GM23338 (cell line): ENCODE data around the gene DUOX1. TPM values are rescaled to one million over a fixed set of nuclear protein-coding genes. Genes with fewer than 3 reads are reported as not detected.

Experiments
- ATAC-seq: fragments of 200-7000 bp; cut with Tn5 transposase; 3 replicates; pipeline ENCODE4 v1.9.1; 2020
- DNase-seq: peaks from one replicate; pipeline ENCODE4 v3.0.0-alpha.2; 2015; ENCODE audit warnings: low spot score
- H2AFZ ChIP-seq: fragments of 200-600 bp; sonication (generic); 2 replicates; pipeline ENCODE4 v1.8.0; 2016; ENCODE audit warnings: antibody characterized with exemption, mild to moderate bottlenecking, moderate library complexity
- H3F3A ChIP-seq: fragments of 200-600 bp; sonication (generic); replicated peaks from 2 replicates; pipeline ENCODE4 v1.8.0; 2017; ENCODE audit warnings: antibody characterized with exemption, mixed run types, low read depth
- H3K27ac ChIP-seq: fragments of 200-600 bp; sonication (generic); 2 replicates; pipeline ENCODE4 v1.6.1; 2016; ENCODE audit warnings: low read depth
- H3K27me3 ChIP-seq: fragments of 200-600 bp; sonication (generic); 2 replicates; pipeline ENCODE4 v1.8.0; 2016; ENCODE audit warnings: mild to moderate bottlenecking, mixed run types, moderate library complexity; ENCODE audit not compliant: insufficient read depth
- H3K36me3 ChIP-seq: fragments of 200-600 bp; sonication (generic); 2 replicates; pipeline ENCODE4 v1.8.0; 2016; ENCODE audit warnings: mild to moderate bottlenecking; ENCODE audit not compliant: insufficient read depth
- H3K4me1 ChIP-seq: fragments of 200-600 bp; sonication (generic); 2 replicates; pipeline ENCODE4 v1.8.0; 2016; ENCODE audit warnings: mild to moderate bottlenecking, moderate library complexity; ENCODE audit not compliant: insufficient read depth
- H3K4me2 ChIP-seq: fragments of 200-600 bp; sonication (generic); 2 replicates; pipeline ENCODE4 v1.7.1; 2017; ENCODE audit warnings: mixed run types
- H3K4me3 ChIP-seq: fragments of 200-600 bp; sonication (generic); 2 replicates; pipeline ENCODE4 v1.6.1; 2016; ENCODE audit warnings: mixed run types
- H3K79me2 ChIP-seq: fragments of 200-600 bp; sonication (generic); replicated peaks from 2 replicates; pipeline ENCODE4 v1.8.0; 2017; ENCODE audit warnings: mild to moderate bottlenecking; ENCODE audit not compliant: insufficient read depth
- H3K9me2 ChIP-seq: fragments of 200-600 bp; sonication (generic); 2 replicates; pipeline ENCODE4 v1.8.0; 2017; ENCODE audit not compliant: insufficient read depth
- H4K20me1 ChIP-seq: fragments of 200-600 bp; sonication (generic); replicated peaks from 2 replicates; pipeline ENCODE4 v1.8.0; 2017; ENCODE audit warnings: mild to moderate bottlenecking; ENCODE audit not compliant: insufficient read depth
- H3K27ac Mint-ChIP-seq: 2 replicates; pipeline ENCODE4 v1.8.0; 2020; ENCODE audit warnings: inconsistent platforms, mild to moderate bottlenecking, moderate library complexity, mixed read lengths
- H3K27me3 Mint-ChIP-seq: 3 replicates; pipeline ENCODE4 v1.8.0; 2022; ENCODE audit warnings: low read depth, mild to moderate bottlenecking, moderate library complexity, mixed read lengths, inconsistent platforms; ENCODE audit not compliant: insufficient read depth, poor library complexity
- H3K36me3 Mint-ChIP-seq: 3 replicates; pipeline ENCODE4 v1.8.0; 2021; ENCODE audit warnings: low read depth, mild to moderate bottlenecking, inconsistent platforms, moderate library complexity, mixed read lengths
- H3K4me1 Mint-ChIP-seq: 3 replicates; pipeline ENCODE4 v1.8.0; 2020; ENCODE audit warnings: mild to moderate bottlenecking, inconsistent platforms, mixed read lengths
- H3K4me3 Mint-ChIP-seq: 3 replicates; pipeline ENCODE4 v1.8.0; 2021; ENCODE audit warnings: moderate library complexity, mild to moderate bottlenecking, inconsistent platforms, mixed read lengths
- H3K9me3 Mint-ChIP-seq: 3 replicates; pipeline ENCODE4 v1.8.0; 2020; ENCODE audit warnings: moderate library complexity, mild to moderate bottlenecking, inconsistent platforms, mixed read lengths
- CREB1 ChIP-seq: fragments of 250-450 bp; sonication (Bioruptor Pico); IDR thresholded peaks from 2 replicates; pipeline ENCODE4 v1.5.0; 2020; ENCODE audit warnings: low read depth, mild to moderate bottlenecking, moderate library complexity
- EZH2 ChIP-seq: fragments of 200-600 bp; sonication (generic); IDR thresholded peaks from one replicate; pipeline ENCODE4 v1.8.0; 2017; ENCODE audit warnings: antibody characterized with exemption, mild to moderate bottlenecking, low read depth; ENCODE audit not compliant: unreplicated experiment
- JUNB ChIP-seq: IDR thresholded peaks from one replicate; pipeline ENCODE4 v1.6.1; 2016; ENCODE audit warnings: antibody characterized with exemption; ENCODE audit not compliant: unreplicated experiment
- POLR2AphosphoS5 ChIP-seq: IDR thresholded peaks from 2 replicates; pipeline ENCODE4 v1.6.1; 2016; ENCODE audit warnings: antibody characterized with exemption, low read depth
- ZNF114 ChIP-seq: fragments of 250-450 bp; sonication (Bioruptor Pico); IDR thresholded peaks from 2 replicates; pipeline ENCODE4 v1.5.0; 2020; ENCODE audit warnings: mild to moderate bottlenecking, moderate library complexity
- ZNF331 ChIP-seq: fragments of 250-450 bp; sonication (Bioruptor Pico); IDR thresholded peaks from 2 replicates; pipeline ENCODE4 v1.5.0; 2020; ENCODE audit warnings: low read depth, mild to moderate bottlenecking, moderate library complexity
- polyA plus RNA-seq: library from polyadenylated mRNA; unstranded; fragments of >200 nt; fragmentation: Nextera tagmentation; extraction: Ambion mirVana; gene quantifications from 2 replicates; pipeline ENCODE4 v1.2.1, GENCODE V29; 2016
- total RNA-seq: library from RNA; depleted of rRNA; stranded (reverse); fragments of >200 nt; shearing (Covaris generic); gene quantifications from 2 replicates; pipeline ENCODE4 v1.2.3, GENCODE V29; 2014
- TF ChIP-seq, protein P1 (sequence below): IDR thresholded peaks from 2 replicates; pipeline ENCODE4 v1.6.1; 2016; ENCODE audit warnings: antibody characterized with exemption
- TF ChIP-seq, protein P2 (sequence below), 2 experiments: fragments of 200-600 bp in 1 of 2; sonication (generic) in 1 of 2; conservative IDR thresholded peaks; 2 replicates each; pipeline versions ENCODE4 v1.5.1 to v1.6.1; 2016 to 2017; ENCODE audit warnings: antibody characterized with exemption in 2 of 2, low read depth in 2 of 2, mild to moderate bottlenecking in 2 of 2, moderate library complexity in 1 of 2
- TF ChIP-seq, protein P3 (sequence below): fragments of 250-450 bp; sonication (Bioruptor Pico); IDR thresholded peaks from 2 replicates; pipeline ENCODE4 v1.5.0; 2020; ENCODE audit warnings: mild to moderate bottlenecking, moderate library complexity

DUOX1 gene
- total and polyA plus RNA-seq, 2 experiments from 2014 or later: 0.69 to 0.73 TPM

DNA sequence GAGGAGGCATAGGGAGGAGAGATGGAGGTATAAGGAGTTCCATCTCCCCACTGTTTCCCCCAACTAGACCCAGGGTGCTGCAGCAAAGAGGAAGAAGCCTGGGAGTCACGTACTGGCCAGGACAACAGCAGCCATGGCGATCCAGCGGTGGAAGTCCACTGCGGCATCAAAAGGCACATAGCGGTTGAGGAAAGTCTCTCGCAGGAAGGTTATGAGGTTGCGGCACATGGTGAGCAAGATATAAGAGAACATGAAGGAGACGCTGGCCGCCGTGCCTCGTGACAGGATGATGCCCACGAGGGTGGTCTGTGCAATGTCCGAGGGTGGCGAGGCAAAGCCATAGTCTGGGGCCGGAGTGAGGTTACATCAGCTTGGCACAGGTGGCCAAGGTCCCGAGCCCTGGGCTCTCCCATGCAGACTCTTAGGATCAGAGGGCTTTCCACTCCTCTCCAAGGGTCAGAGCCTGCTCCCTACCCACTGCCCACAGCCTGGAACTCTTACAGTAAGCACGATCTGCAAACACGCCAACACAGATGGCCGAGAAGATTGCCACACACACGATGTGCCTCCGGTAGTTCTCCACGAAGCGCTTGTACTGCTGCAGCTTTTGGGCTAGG, 30.1 kb upstream of the DUOX1 start (continued):
- TF ChIP-seq, protein P1, sequence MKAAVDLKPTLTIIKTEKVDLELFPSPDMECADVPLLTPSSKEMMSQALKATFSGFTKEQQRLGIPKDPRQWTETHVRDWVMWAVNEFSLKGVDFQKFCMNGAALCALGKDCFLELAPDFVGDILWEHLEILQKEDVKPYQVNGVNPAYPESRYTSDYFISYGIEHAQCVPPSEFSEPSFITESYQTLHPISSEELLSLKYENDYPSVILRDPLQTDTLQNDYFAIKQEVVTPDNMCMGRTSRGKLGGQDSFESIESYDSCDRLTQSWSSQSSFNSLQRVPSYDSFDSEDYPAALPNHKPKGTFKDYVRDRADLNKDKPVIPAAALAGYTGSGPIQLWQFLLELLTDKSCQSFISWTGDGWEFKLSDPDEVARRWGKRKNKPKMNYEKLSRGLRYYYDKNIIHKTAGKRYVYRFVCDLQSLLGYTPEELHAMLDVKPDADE: no peak
- TF ChIP-seq POLR2AphosphoS5 (no peak), ZNF331 (CRISPR knock-in tag) (no peak), CREB1 (CRISPR knock-in tag) (no peak), EZH2 (no peak), ZNF114 (CRISPR knock-in tag) (no peak)
- TF ChIP-seq, protein P2, sequence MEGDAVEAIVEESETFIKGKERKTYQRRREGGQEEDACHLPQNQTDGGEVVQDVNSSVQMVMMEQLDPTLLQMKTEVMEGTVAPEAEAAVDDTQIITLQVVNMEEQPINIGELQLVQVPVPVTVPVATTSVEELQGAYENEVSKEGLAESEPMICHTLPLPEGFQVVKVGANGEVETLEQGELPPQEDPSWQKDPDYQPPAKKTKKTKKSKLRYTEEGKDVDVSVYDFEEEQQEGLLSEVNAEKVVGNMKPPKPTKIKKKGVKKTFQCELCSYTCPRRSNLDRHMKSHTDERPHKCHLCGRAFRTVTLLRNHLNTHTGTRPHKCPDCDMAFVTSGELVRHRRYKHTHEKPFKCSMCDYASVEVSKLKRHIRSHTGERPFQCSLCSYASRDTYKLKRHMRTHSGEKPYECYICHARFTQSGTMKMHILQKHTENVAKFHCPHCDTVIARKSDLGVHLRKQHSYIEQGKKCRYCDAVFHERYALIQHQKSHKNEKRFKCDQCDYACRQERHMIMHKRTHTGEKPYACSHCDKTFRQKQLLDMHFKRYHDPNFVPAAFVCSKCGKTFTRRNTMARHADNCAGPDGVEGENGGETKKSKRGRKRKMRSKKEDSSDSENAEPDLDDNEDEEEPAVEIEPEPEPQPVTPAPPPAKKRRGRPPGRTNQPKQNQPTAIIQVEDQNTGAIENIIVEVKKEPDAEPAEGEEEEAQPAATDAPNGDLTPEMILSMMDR (conservative IDR thresholded peaks at IDR 0.05; ENCODE audit: low read depth in 2 of 2): no peak

DNA sequence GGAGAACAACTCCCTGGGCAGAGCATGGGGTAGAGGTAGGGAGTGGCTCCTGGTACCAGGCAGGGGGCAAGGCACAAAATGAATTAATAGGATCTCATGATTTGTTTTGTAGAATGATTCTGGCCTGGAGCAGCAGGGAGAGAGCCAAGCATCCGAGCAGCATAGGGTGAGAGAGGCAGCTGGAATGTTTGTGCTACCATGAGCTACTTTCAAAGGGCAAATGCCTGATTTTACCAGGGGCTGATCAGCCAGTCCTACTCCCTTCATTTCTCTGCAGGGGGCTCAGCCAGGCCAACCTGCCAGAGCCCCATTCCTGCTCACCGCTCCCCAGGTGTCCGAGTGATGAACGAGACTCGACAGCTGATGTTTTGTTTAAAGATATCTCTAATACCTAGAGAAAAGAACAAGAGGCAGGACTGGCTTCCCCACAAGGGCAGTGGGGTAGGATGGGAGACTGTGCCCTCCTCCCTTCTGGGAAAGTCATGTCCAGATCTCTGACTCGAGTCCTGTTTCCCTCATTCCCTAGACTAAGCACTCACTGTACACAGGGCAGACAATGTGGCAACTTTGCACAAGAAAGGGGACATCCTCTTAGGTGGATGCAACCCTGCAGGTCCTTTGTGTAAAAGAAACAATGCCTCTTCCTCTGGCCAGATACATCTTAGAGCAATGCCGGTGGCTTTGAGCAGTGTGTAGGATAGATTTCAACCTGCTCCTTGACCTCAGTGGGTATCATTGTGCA, 28.7 kb upstream of the DUOX1 start:
- Mint-ChIP-seq H3K36me3 (no peaks in the 10 kb centered on the region), H3K9me3 (no peaks in the 10 kb centered on the region; the same call in 2 of the 3 replicates), H3K27ac (no peak overlapping the region; the same call in 1 of the 2 replicates), H3K27me3 (peaks cover 12% of the 10 kb centered on the region), H3K4me3 (peak overlapping the region; percentile 11; the same call in 1 of the 3 replicates), H3K4me1 (peaks cover 18% of the 10 kb centered on the region)
- Histone ChIP-seq H4K20me1 (no peaks in the 10 kb centered on the region), H3K27ac (no peak overlapping the region), H3K27me3 (no peaks in the 10 kb centered on the region), H2AFZ (peak overlapping the region; percentile 66), H3K36me3 (no peaks in the 10 kb centered on the region), H3K4me1 (peaks cover 15% of the 10 kb centered on the region), H3K4me2 (peak overlapping the region; percentile 70), H3K9me2 (no peaks in the 10 kb centered on the region), H3F3A (no peaks in the 10 kb centered on the region), H3K4me3 (no peak overlapping the region), H3K79me2 (no peaks in the 10 kb centered on the region)
- ATAC-seq (peak; percentile 76), DNase-seq (peak; percentile 20)
- no peak for TF ChIP-seq JUNB
- no peak for TF ChIP-seq CREB1 (CRISPR knock-in tag)
- no peak for TF ChIP-seq POLR2AphosphoS5
- TF ChIP-seq EZH2: no peak
- TF ChIP-seq, protein P2 (conservative IDR thresholded peaks at IDR 0.05; ENCODE audit: low read depth in 2 of 2): no peak
- TF ChIP-seq ZNF331 (CRISPR knock-in tag): no peak
- TF ChIP-seq, protein P3, sequence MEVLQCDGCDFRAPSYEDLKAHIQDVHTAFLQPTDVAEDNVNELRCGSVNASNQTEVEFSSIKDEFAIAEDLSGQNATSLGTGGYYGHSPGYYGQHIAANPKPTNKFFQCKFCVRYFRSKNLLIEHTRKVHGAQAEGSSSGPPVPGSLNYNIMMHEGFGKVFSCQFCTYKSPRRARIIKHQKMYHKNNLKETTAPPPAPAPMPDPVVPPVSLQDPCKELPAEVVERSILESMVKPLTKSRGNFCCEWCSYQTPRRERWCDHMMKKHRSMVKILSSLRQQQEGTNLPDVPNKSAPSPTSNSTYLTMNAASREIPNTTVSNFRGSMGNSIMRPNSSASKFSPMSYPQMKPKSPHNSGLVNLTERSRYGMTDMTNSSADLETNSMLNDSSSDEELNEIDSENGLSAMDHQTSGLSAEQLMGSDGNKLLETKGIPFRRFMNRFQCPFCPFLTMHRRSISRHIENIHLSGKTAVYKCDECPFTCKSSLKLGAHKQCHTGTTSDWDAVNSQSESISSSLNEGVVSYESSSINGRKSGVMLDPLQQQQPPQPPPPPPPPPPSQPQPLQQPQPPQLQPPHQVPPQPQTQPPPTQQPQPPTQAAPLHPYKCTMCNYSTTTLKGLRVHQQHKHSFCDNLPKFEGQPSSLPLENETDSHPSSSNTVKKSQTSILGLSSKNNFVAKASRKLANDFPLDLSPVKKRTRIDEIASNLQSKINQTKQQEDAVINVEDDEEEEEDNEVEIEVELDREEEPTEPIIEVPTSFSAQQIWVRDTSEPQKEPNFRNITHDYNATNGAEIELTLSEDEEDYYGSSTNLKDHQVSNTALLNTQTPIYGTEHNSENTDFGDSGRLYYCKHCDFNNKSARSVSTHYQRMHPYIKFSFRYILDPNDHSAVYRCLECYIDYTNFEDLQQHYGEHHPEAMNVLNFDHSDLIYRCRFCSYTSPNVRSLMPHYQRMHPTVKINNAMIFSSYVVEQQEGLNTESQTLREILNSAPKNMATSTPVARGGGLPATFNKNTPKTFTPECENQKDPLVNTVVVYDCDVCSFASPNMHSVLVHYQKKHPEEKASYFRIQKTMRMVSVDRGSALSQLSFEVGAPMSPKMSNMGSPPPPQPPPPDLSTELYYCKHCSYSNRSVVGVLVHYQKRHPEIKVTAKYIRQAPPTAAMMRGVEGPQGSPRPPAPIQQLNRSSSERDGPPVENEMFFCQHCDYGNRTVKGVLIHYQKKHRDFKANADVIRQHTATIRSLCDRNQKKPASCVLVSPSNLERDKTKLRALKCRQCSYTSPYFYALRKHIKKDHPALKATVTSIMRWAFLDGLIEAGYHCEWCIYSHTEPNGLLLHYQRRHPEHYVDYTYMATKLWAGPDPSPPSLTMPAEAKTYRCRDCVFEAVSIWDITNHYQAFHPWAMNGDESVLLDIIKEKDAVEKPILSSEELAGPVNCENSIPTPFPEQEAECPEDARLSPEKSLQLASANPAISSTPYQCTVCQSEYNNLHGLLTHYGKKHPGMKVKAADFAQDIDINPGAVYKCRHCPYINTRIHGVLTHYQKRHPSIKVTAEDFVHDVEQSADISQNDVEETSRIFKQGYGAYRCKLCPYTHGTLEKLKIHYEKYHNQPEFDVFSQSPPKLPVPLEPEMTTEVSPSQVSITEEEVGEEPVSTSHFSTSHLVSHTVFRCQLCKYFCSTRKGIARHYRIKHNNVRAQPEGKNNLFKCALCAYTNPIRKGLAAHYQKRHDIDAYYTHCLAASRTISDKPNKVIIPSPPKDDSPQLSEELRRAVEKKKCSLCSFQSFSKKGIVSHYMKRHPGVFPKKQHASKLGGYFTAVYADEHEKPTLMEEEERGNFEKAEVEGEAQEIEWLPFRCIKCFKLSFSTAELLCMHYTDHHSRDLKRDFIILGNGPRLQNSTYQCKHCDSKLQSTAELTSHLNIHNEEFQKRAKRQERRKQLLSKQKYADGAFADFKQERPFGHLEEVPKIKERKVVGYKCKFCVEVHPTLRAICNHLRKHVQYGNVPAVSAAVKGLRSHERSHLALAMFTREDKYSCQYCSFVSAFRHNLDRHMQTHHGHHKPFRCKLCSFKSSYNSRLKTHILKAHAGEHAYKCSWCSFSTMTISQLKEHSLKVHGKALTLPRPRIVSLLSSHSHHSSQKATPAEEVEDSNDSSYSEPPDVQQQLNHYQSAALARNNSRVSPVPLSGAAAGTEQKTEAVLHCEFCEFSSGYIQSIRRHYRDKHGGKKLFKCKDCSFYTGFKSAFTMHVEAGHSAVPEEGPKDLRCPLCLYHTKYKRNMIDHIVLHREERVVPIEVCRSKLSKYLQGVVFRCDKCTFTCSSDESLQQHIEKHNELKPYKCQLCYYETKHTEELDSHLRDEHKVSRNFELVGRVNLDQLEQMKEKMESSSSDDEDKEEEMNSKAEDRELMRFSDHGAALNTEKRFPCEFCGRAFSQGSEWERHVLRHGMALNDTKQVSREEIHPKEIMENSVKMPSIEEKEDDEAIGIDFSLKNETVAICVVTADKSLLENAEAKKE (CRISPR knock-in tag): no peak
- TF ChIP-seq, protein P1: no peak
